ENCODE data around the gene SUGT1.
A peak's percentile ranks its signal among the peaks of the same experiment; 100 is the strongest.
"Not testable (repeated sequence)": the region's sequence is repeated elsewhere in the genome, so short reads cannot be mapped to it uniquely, and the experiment has no call there.

SUGT1 gene

GRCh38 chr13:52652196-52652979, at the start of gene SUGT1:
Gene SUGT1 (plus strand): TSS chr13:52652836. CDS start chr13:52652921, 85 bp downstream.
- DNase-seq (ENCODE audit: low spot score): peak; percentile 98

- DNase-seq (ENCODE audit: low spot score): not testable (repeated sequence)
Observed at GRCh38 chr13:52603316-52603715, 49.3 kb upstream of the SUGT1 start.

- not testable (repeated sequence) for DNase-seq (ENCODE audit: low spot score)
Observed at GRCh38 chr13:52606126-52606525, 46.5 kb upstream of the SUGT1 start.

- not testable (repeated sequence) for DNase-seq (ENCODE audit: low spot score)
Observed at GRCh38 chr13:52606795-52607194, 45.8 kb upstream of the SUGT1 start.

- DNase-seq (ENCODE audit: low spot score): not testable (repeated sequence)
Observed at GRCh38 chr13:52608184-52608583, 44.5 kb upstream of the SUGT1 start.

GRCh38 chr13:52609013-52609606, 43.5 kb upstream of the SUGT1 start:
- DNase-seq (ENCODE audit: low spot score): peak; percentile 77

- DNase-seq (ENCODE audit: low spot score): not testable (repeated sequence)
Observed at GRCh38 chr13:52610158-52610557, 42.5 kb upstream of the SUGT1 start.

- no peak for DNase-seq (ENCODE audit: low spot score)
Observed at GRCh38 chr13:52615134-52615801, 37.4 kb upstream of the SUGT1 start.

GRCh38 chr13:52615812-52616211, 36.8 kb upstream of the SUGT1 start:
- no peak for DNase-seq (ENCODE audit: low spot score)

GRCh38 chr13:52617070-52618060, 35.3 kb upstream of the SUGT1 start:
- DNase-seq (ENCODE audit: low spot score): peak; percentile 85

GRCh38 chr13:52631083-52631690, 21.4 kb upstream of the SUGT1 start:
- DNase-seq (ENCODE audit: low spot score): not testable (repeated sequence)

- DNase-seq (ENCODE audit: low spot score): no peak
Observed at GRCh38 chr13:52638666-52639328, 13.8 kb upstream of the SUGT1 start.

GRCh38 chr13:52642131-52642530, 10.5 kb upstream of the SUGT1 start, which contains the start of gene HNRNPA1L2:
Gene HNRNPA1L2 (plus strand): TSS chr13:52642431. CDS start chr13:52642493, 62 bp downstream.
- DNase-seq (ENCODE audit: low spot score): no peak

GRCh38 chr13:52644108-52644507, 8.5 kb upstream of the SUGT1 start:
- no peak for DNase-seq (ENCODE audit: low spot score)

GRCh38 chr13:52646967-52647366, 5.7 kb upstream of the SUGT1 start:
- no peak for DNase-seq (ENCODE audit: low spot score)

GRCh38 chr13:52650731-52651130, 1.9 kb upstream of the SUGT1 start:
- no peak for DNase-seq (ENCODE audit: low spot score)

GRCh38 chr13:52651897-52652195, 790 bp upstream of the SUGT1 start:
- DNase-seq (ENCODE audit: low spot score): no peak

- DNase-seq (ENCODE audit: low spot score): no peak
Observed at GRCh38 chr13:52652980-52653303, 306 bp downstream of the SUGT1 start.

- no peak for DNase-seq (ENCODE audit: low spot score)
Observed at GRCh38 chr13:52659340-52659739, 6.7 kb downstream of the SUGT1 start.

- no peak for DNase-seq (ENCODE audit: low spot score)
Observed at GRCh38 chr13:52664272-52664671, 11.6 kb downstream of the SUGT1 start.

GRCh38 chr13:52665325-52665724, 12.7 kb downstream of the SUGT1 start:
- no peak for DNase-seq (ENCODE audit: low spot score)

All from Ammon's horn (tissue), 1 donor.